GM13977 (cell line): Measurements from ENCODE around the gene RUFY3.
A peak's percentile ranks its signal among the peaks of the same experiment; 100 is the strongest.
"Not testable (repeated sequence)": the region's sequence is repeated elsewhere in the genome, so short reads cannot be mapped to it uniquely, and the experiment has no call there.

Experiments used
- DNase-seq: peaks from one replicate; pipeline ENCODE4 v3.0.0; 2012; ENCODE audit warnings: low spot score
- in situ Hi-C: fragments of 300-500 bp; cut with MboI; formaldehyde crosslinking; loops from one replicate; pipeline ENCODE4 v1.12.0; 2022; ENCODE audit warnings: low sequenced_read_pairs, low pct_unique_long_range_greater_than_20kb, mixed read lengths, inconsistent platforms; ENCODE audit not compliant: unreplicated experiment
- TF ChIP-seq, protein P1 (sequence below): IDR thresholded peaks from 2 replicates; pipeline ENCODE4 v1.5.1; 2012; ENCODE audit warnings: mild to moderate bottlenecking, control low read depth; ENCODE audit not compliant: insufficient read depth; ENCODE audit errors: extremely low read depth, missing control alignments

The RUFY3 gene

GRCh38 chr4:70700712-70701111 lies 21.1 kb upstream of the RUFY3 start:
- DNase-seq: no peak
- TF ChIP-seq, protein P1, sequence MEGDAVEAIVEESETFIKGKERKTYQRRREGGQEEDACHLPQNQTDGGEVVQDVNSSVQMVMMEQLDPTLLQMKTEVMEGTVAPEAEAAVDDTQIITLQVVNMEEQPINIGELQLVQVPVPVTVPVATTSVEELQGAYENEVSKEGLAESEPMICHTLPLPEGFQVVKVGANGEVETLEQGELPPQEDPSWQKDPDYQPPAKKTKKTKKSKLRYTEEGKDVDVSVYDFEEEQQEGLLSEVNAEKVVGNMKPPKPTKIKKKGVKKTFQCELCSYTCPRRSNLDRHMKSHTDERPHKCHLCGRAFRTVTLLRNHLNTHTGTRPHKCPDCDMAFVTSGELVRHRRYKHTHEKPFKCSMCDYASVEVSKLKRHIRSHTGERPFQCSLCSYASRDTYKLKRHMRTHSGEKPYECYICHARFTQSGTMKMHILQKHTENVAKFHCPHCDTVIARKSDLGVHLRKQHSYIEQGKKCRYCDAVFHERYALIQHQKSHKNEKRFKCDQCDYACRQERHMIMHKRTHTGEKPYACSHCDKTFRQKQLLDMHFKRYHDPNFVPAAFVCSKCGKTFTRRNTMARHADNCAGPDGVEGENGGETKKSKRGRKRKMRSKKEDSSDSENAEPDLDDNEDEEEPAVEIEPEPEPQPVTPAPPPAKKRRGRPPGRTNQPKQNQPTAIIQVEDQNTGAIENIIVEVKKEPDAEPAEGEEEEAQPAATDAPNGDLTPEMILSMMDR: no peak
- in situ Hi-C loops: no loop called here

DNA sequence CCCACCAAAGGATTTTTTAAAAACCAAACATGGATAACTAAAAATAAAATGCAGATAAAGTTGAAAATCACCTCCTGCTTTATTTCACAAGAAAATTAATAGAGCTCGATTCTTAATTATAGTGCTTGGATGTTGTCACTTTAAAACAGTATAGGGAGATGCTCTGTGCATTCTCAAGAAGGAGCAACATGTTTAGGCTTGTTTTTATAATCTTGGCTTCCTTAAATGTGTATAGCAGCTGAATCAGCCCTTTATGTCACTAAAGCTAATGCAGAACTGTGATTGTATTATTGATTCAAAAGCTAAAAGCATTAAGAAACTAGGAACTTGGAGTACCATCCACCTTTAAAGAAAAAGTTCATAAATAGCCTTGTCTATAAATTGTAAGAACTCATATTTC lies 20.5 kb upstream of the RUFY3 start:
- in situ Hi-C loops: no loop called here
- TF ChIP-seq, protein P1: no peak
- DNase-seq: no peak

GRCh38 chr4:70702592-70702991 lies 19.2 kb upstream of the RUFY3 start:
- in situ Hi-C loops: not testable (repeated sequence)

GRCh38 chr4:70703619-70704214 lies 18.0 kb upstream of the RUFY3 start:
- TF ChIP-seq, protein P1: no peak
- peak; percentile 20 for DNase-seq
- in situ Hi-C loops: no loop called here

More at GRCh38 chr4:70702592-70702991, 19.2 kb upstream of the RUFY3 start:
- not testable (repeated sequence) for DNase-seq

DNA sequence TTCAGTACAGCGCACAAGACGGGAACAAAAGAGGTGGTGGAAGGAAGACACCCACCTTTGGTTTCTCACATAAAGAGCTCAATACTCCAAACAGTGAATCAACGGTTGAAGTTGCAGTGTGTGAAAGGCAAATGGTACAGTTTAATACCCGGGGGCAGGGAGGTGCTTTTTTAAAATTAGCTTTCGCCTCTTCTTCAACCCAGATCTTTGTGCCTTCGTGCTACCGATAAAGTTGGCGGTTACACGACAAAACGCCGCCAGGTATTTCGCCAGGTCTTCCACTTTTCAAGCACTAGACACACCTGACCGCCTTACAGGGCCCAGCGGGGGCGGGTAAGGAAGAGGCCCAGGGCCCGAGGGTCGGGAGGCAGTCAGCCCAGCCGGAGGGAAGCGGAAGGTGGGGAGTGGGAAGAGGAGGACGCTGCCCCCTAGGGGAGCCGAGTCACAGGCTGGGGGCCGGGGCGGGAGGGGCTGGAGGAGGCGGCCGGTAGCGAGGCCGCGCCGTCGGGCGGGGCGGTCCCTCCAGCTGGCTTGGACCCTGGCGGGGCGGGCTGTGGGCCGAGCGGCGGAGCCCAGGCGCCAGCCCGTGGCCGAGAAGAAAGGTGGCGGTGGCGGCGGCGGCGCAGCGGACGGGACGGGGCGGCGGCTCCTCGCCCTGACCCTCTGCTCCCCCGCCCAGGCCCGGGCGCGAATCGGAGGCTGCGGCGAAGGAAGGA lies 17.4 kb upstream of the RUFY3 start:
- TF ChIP-seq, protein P1: peak; percentile 51
- in situ Hi-C loops: no loop called here
- DNase-seq: peak; percentile 89

DNA sequence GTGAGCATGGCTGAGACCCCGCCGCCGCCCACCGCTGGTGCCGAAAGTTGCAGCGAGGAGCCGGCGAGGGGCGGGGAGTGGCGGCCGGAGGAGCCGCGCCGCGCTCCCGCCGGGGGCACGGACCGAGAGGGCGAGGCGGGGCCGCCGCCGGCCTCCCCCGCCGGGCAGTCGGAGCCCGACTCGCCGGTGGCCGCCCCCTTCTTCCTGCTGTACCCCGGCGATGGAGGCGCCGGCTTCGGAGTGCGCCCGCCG lies 16.9 kb upstream of the RUFY3 start:
- TF ChIP-seq, protein P1: no peak
- in situ Hi-C loops: no loop called here
- DNase-seq: no peak

DNA sequence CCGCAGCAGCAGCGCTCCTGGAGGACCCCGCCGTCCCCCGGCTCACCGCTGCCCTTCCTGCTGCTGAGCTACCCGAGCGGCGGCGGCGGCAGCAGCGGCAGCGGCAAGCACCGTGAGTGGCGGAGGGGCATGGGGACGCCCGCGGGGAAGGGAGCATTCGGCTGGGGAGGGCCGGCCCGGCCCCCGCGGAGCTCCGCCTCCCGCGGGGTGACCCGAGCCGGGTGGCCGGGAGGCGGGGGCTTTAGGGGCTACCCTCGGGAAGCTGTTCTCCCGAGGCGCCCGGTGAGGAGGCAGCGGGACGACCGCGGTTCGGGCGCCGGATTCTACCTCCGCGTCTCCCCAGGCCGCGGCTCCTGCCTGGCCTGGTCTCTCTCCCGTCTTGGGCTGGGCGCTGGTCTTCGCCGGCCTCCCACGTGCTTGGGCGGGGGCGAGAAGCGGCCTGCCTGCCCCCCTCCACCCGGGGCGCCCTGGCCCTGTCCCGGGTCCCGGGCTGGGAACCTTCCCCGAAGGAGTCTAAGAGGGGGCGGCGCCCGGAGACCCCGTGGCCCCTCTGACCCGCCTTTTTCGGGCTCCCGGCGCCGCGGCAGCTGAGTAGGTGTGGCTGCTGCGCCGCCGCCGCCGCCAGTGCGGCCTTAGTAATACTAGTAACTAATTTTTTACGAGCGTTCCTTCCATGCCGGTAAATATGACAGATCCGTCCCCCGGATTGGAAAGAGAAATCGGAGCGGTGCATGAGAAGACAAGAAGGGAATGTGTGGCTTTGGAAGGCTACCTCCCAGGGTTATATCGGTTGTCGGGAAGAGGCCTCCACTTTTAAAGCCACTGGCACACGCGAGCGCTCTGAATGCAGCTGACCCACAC lies 16.4 kb upstream of the RUFY3 start:
- DNase-seq: peak; percentile 85
- TF ChIP-seq, protein P1: no peak
- in situ Hi-C loops: no loop called here
